GM10847 (cell line): Measurements from ENCODE around the gene IL1RAP.

Experiments
- POLR2A ChIP-seq: IDR thresholded peaks from 2 replicates; pipeline ENCODE4 v1.6.1; 2011; ENCODE audit not compliant: insufficient read length; ENCODE audit errors: extremely low read depth

IL1RAP gene

GRCh38 chr3:190595807-190596206 lies 81.9 kb downstream of the IL1RAP start:
- TF ChIP-seq POLR2A, result no peak

GRCh38 chr3:190596349-190597285 lies 82.7 kb downstream of the IL1RAP start:
- TF ChIP-seq POLR2A, result no peak

GRCh38 chr3:190597291-190597690 lies 83.4 kb downstream of the IL1RAP start:
- TF ChIP-seq POLR2A, result no peak

GRCh38 chr3:190601622-190602021 lies 87.7 kb downstream of the IL1RAP start:
- no peak for TF ChIP-seq POLR2A

GRCh38 chr3:190605385-190605784 lies 91.5 kb downstream of the IL1RAP start:
- no peak for TF ChIP-seq POLR2A

- no peak for TF ChIP-seq POLR2A
These were observed 92.7 kb downstream of the IL1RAP start for GRCh38 chr3:190606596-190606995.

- no peak for TF ChIP-seq POLR2A
These were observed 93.1 kb downstream of the IL1RAP start for GRCh38 chr3:190607021-190607420.

GRCh38 chr3:190608850-190609589 lies 95.1 kb downstream of the IL1RAP start:
- TF ChIP-seq POLR2A, result no peak

- no peak for TF ChIP-seq POLR2A
These were observed 100.6 kb downstream of the IL1RAP start for GRCh38 chr3:190614226-190615059.

- TF ChIP-seq POLR2A, result no peak
These were observed 101.1 kb downstream of the IL1RAP start for GRCh38 chr3:190615060-190615384.

GRCh38 chr3:190615607-190616006 lies 101.7 kb downstream of the IL1RAP start:
- TF ChIP-seq POLR2A, result no peak

- no peak for TF ChIP-seq POLR2A
These were observed 102.8 kb downstream of the IL1RAP start for GRCh38 chr3:190616637-190617036.

- no peak for TF ChIP-seq POLR2A
These were observed 103.3 kb downstream of the IL1RAP start for GRCh38 chr3:190617185-190617584.

- TF ChIP-seq POLR2A, result no peak
These were observed 104.6 kb downstream of the IL1RAP start for GRCh38 chr3:190618330-190619030.

GRCh38 chr3:190619353-190619752 lies 105.5 kb downstream of the IL1RAP start:
- TF ChIP-seq POLR2A, result no peak
